Body of pancreas (tissue), 4 donors: ENCODE results near the gene CNST. TPM values are rescaled to one million over a fixed set of nuclear protein-coding genes. Genes with fewer than 3 reads are reported as not detected.
A peak's percentile ranks its signal among the peaks of the same experiment; 100 is the strongest.

ENCODE experiments used
- ATAC-seq: fragments of 150-250 bp; one replicate; pipeline ENCODE4 v1.9.1; 2016
- DNase-seq, 4 donors: peaks; one replicate each; pipeline ENCODE4 v3.0.0-alpha.2; 2019
- H3K27ac ChIP-seq, 4 donors: fragments of 200-600 bp; sonication (generic); 1 replicate in 3 of 4; 2 replicates in 1 of 4; pipeline versions ENCODE4 v1.5.1 to v1.6.1; 2016 to 2019; ENCODE audit warnings: mild to moderate bottlenecking in 1 of 4, mixed read lengths in 1 of 4, moderate library complexity in 1 of 4
- H3K27me3 ChIP-seq, 2 donors: fragments of 200-600 bp; sonication (generic); one replicate each; pipeline ENCODE4 v1.6.0; 2016; ENCODE audit warnings: mild to moderate bottlenecking in 1 of 2
- H3K36me3 ChIP-seq, 2 donors: fragments of 200-600 bp; sonication (generic); replicated peaks in 1 of 2; 2 replicates each; pipeline ENCODE4 v1.5.1; 2016; ENCODE audit warnings: low read depth in 2 of 2; ENCODE audit not compliant: insufficient read depth in 1 of 2
- H3K4me1 ChIP-seq: fragments of 200-600 bp; sonication (generic); one replicate; pipeline ENCODE4 v1.6.0; 2016
- H3K4me3 ChIP-seq, 2 donors: fragments of 200-600 bp; sonication (generic); 1 replicate in 1 of 2; 2 replicates in 1 of 2; pipeline ENCODE4 v1.5.1; 2016 to 2019
- H3K9me3 ChIP-seq, 3 donors: fragments of 200-600 bp; sonication (generic); 1 replicate in 2 of 3; 2 replicates in 1 of 3; pipeline ENCODE4 v1.5.1; 2016
- POLR2A ChIP-seq, 3 donors: fragments of 450-650 bp; IDR thresholded peaks; one replicate each; pipeline ENCODE4 v1.6.1; 2016; ENCODE audit warnings: antibody characterized with exemption in 3 of 3, mild to moderate bottlenecking in 2 of 3
- WGBS, 2 donors: methylation state at CpG; one replicate each; pipeline ENCODE4 v1.1.5; 2017; 5-methylcytosine and 5-hydroxymethylcytosine counted together
- intact Hi-C: fragments of 100-400 bp; cut with DNase I; formaldehyde crosslinking; loops from one replicate; pipeline ENCODE4 v1.15.1; 2023
- total RNA-seq, 2 donors: library from RNA; depleted of rRNA; stranded (reverse); fragments of >200 nt; gene quantifications; one replicate each; pipeline ENCODE4 v1.1.0, GENCODE V29; 2016
- TF ChIP-seq, protein P1 (sequence below), 7 experiments: fragments of 450-650 bp in 4 of 7; fragments of 200-600 bp in 3 of 7; sonication (generic) in 3 of 7; IDR thresholded peaks; one replicate each; pipeline ENCODE4 v1.5.1; 2016 to 2019; ENCODE audit warnings: antibody characterized with exemption in 7 of 7

Gene CNST, protein sequence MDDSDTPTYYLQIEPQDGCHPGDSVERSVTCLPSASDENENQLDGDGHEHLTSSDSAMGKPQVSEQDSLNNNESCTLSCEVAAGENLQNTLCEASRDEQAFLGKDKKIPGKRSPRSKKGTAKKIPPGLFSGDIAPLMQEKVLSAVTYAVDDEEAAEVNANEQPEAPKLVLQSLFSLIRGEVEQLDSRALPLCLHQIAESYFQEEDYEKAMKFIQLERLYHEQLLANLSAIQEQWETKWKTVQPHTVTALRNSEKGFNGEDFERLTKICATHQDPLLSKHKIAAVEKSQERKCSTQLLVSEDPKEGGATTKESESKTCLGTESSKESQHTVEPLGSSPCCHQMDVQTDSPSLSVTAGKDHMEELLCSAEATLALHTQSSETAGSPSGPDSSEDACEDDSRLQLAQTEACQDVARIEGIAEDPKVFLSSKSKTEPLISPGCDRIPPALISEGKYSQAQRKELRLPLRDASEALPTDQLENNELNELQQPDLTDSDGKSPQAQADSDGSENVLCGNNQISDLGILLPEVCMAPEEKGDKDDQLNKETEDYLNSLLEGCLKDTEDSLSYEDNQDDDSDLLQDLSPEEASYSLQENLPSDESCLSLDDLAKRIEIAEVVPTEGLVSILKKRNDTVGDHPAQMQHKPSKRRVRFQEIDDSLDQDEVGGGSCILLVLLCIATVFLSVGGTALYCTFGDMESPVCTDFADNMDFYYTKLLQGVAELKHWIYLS
- 10 to 100 TPM; 10.9 to 12.2 TPM for total RNA-seq

DNA sequence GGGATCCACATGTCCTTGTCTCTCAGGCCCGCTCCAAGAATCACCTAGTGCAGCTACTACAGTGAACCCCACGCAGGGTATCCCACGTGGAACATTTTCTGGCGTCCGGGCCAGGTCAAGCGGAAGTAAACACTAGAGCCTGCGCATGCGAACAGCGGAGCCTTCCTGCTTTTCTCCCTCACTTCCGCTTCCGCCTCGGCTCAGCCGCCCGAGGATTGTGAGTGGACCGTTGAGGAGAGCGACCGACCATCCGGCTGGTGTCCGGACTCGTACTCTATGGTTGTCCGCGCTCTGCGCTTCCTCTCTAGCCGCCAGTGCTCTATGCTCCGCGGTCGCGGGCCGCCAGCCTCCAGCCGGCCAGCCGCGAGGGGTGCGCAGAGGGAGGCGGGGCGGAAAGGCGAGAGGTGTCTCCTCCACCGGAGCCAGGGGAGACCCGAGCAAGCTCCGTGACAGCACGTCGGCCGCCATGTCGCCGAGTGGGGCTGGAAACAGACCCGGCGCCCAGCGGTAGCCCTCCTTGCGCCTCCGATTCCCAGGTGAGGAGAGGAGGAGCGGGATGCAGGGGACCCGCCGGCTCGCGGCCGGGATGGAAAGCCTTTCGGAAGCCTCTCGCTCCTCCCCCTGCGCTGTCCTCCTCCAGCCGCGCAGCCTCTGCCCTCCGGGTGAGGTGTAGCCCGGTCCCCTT, at the start of gene CNST, which contains the start of gene TFB2M:
TSS of gene CNST (plus strand) at position 329 of the 685 bp plus-strand sequence. CDS start 25,107 bp downstream, outside the sequence.
TSS of gene TFB2M (minus strand) at position 134 of the 685 bp plus-strand sequence. CDS start at position 11, 123 bp downstream.
- intact Hi-C loops = no loop called here
- Histone ChIP-seq H3K4me3 (peak within 1 kb of the TSS; percentile 80 to 100), H3K27me3 (no peaks in the 10 kb centered on the region), H3K27ac (peak within 1 kb of the TSS; percentile 72 to 96 (median 93)), H3K4me1 (peaks cover 37% of the 10 kb centered on the region), H3K36me3 (no peaks in the 10 kb centered on the region), H3K9me3 (no peaks in the 10 kb centered on the region)
- WGBS, 2 donors = 0% methylated on average over 2 to 57 of the region's 62 CpGs
- DNase-seq (peak; percentile 97 to 98 (median 98)), ATAC-seq (peak; percentile 99)
- TF ChIP-seq, protein P1, sequence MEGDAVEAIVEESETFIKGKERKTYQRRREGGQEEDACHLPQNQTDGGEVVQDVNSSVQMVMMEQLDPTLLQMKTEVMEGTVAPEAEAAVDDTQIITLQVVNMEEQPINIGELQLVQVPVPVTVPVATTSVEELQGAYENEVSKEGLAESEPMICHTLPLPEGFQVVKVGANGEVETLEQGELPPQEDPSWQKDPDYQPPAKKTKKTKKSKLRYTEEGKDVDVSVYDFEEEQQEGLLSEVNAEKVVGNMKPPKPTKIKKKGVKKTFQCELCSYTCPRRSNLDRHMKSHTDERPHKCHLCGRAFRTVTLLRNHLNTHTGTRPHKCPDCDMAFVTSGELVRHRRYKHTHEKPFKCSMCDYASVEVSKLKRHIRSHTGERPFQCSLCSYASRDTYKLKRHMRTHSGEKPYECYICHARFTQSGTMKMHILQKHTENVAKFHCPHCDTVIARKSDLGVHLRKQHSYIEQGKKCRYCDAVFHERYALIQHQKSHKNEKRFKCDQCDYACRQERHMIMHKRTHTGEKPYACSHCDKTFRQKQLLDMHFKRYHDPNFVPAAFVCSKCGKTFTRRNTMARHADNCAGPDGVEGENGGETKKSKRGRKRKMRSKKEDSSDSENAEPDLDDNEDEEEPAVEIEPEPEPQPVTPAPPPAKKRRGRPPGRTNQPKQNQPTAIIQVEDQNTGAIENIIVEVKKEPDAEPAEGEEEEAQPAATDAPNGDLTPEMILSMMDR (IDR thresholded peaks at IDR 0.05) = peak in 2 of 7 experiments; percentile 5 to 19
- peak; percentile 86 to 96 (median 94) for TF ChIP-seq POLR2A (IDR thresholded peaks at IDR 0.05)

DNA sequence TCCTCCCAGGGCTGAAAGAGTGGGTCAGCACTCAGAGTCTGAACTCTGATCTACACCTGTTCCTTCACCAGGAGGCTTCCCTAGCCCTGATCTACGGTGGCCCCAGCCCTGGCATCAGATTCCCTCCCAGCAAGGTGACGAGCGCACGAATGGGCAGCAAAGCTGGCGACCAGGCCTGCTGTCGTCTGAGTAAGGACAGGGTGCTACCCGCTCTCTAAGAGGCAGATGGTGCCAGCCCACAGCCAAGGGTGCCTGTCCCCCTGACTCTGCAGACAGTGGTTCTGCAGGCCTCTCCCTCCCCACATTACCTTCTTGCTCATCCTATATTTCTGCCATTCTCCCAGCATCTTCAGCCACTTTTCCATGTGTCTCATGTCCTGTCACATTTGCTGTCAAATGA, 48.9 kb upstream of the CNST start:
- TF ChIP-seq POLR2A (IDR thresholded peaks at IDR 0.05) = no peak
- TF ChIP-seq, protein P1 (IDR thresholded peaks at IDR 0.05) = no peak
- no peak overlapping the region for H3K27ac ChIP-seq
- ATAC-seq (no peak), DNase-seq (no peak)
- WGBS, 2 donors = 76% methylated on average over 7 of the region's 7 CpGs; no CpG with 5 or more reads in 1 of the 2 donors
- H3K4me1 ChIP-seq = no peaks in the 10 kb centered on the region
- intact Hi-C loops = no loop called here
- no peaks in the 10 kb centered on the region for H3K36me3 ChIP-seq
- H3K4me3 ChIP-seq = no peak overlapping the region
- H3K9me3 ChIP-seq = peaks cover 0 to 27% (median 0%) of the 10 kb centered on the region in 3 donors
- H3K27me3 ChIP-seq = no peaks in the 10 kb centered on the region

DNA sequence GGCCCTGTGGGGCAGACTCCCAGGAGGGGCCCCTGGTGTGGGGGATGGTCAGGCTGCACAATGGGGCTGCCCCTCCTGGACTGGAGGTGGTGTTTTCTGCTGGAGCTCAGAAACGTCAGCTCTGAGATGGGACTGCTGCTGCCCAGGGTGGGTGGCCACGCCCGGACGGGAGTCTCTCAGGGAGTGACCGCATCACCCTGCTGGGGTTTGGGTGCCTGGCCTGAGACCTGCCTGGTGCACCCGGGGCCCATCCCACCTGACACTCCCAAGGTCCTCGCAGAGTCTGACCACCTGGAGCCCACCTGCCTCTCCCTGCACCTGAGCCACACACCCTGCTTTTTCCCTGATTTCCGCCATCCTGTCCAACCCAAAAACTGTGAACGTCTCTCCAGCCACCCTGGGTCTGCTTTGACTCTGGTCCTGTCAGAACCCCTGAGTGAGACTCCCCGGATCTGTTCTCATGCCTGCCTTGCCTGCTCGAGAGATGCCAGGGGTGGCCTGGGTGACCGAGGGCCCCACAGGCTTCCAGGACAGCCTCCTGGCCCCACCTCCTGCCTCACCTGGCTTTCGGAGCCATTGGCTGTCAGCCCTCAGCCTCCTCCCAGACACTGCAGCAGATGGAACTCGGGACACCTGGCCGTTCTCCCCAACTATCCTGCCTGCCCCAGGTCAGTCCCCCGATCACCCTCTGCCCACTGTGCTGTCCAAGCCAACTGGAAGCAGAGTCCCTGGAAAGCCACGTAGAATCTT, 47.6 kb upstream of the CNST start:
- no peak for ATAC-seq
- TF ChIP-seq, protein P1 (IDR thresholded peaks at IDR 0.05) = no peak
- TF ChIP-seq POLR2A (IDR thresholded peaks at IDR 0.05) = no peak

DNA sequence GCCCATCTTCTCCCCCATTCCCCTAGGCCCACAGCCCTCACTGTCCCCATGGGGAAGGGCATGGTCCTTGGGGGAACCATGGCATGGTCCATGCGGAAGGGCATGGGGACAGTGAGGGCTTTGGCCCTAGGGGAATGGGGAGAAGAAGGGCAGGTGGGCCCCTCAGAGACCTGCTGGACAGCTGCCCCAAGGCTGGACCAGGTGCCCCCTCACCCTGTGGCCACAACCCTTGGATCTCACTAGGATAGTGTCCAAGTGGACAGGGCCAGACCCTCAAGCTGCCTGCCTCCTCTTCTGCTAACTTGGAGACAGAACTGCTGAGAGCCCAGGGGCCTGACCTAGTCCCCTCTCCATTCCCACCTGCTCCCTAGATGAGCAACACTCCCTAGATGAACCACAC, 46.7 kb upstream of the CNST start:
- WGBS, 2 donors = 33 to 100% methylated on average over 1 of the region's 1 CpG
- intact Hi-C loops = no loop called here
- Histone ChIP-seq H3K27ac (no peak overlapping the region), H3K36me3 (no peaks in the 10 kb centered on the region), H3K4me3 (no peak overlapping the region), H3K4me1 (no peaks in the 10 kb centered on the region), H3K9me3 (peaks cover 0 to 20% (median 0%) of the 10 kb centered on the region in 3 donors), H3K27me3 (no peaks in the 10 kb centered on the region)
- ATAC-seq (no peak), DNase-seq (no peak)
- TF ChIP-seq POLR2A (IDR thresholded peaks at IDR 0.05) = no peak
- TF ChIP-seq, protein P1 (IDR thresholded peaks at IDR 0.05) = no peak

More for the DNA sequence above, 47.6 kb upstream of the CNST start:
- H3K36me3 ChIP-seq = no peaks in the 10 kb centered on the region
- no peaks in the 10 kb centered on the region for H3K27me3 ChIP-seq
- 73 to 81% methylated on average over 15 to 17 of the region's 17 CpGs for WGBS, 2 donors
- H3K9me3 ChIP-seq = peaks cover 0 to 27% (median 0%) of the 10 kb centered on the region in 3 donors
- no peaks in the 10 kb centered on the region for H3K4me1 ChIP-seq
- no peak overlapping the region for H3K27ac ChIP-seq
- no peak for DNase-seq
- no peak overlapping the region for H3K4me3 ChIP-seq
- intact Hi-C loops = no loop called here
